K562 (cell line): ENCODE results near the gene MAP4K4. TPM values are rescaled to one million over a fixed set of nuclear protein-coding genes. Genes with fewer than 3 reads are reported as not detected.

Experiments
- CREB1 ChIP-seq, 2 experiments: sonication (generic) in 1 of 2; formaldehyde crosslinking in 1 of 2; IDR thresholded peaks; 2 replicates each; pipeline versions ENCODE4 v1.6.1 to v1.8.0; 2012 to 2022; ENCODE audit warnings: inconsistent platforms in 1 of 2, mild to moderate bottlenecking in 1 of 2, missing genetic modification reagents in 1 of 2, moderate library complexity in 1 of 2
- HDAC2 ChIP-seq: fragments of 450-650 bp; IDR thresholded peaks from 2 replicates; pipeline ENCODE4 v1.6.1; 2016; ENCODE audit warnings: mild to moderate bottlenecking
- MYNN ChIP-seq, 2 experiments: sonication (generic); formaldehyde crosslinking in 1 of 2; IDR thresholded peaks; 2 replicates each; pipeline versions ENCODE4 v1.5.0 to v1.6.1; 2016 to 2020; ENCODE audit warnings: antibody characterized with exemption in 1 of 2, missing genetic modification reagents in 1 of 2
- RBBP5 ChIP-seq: fragments of 200-600 bp; sonication (generic); IDR thresholded peaks from 2 replicates; pipeline ENCODE4 v1.6.1; 2012; ENCODE audit warnings: borderline replicate concordance, mild to moderate bottlenecking, low read length, control low read depth, inconsistent platforms; ENCODE audit not compliant: insufficient read depth, poor library complexity, severe bottlenecking
- ZNF134 ChIP-seq: fragments of 250-450 bp; sonication (Bioruptor Pico); conservative IDR thresholded peaks from 2 replicates; pipeline ENCODE4 v1.4.0; 2020
- ZNF263 ChIP-seq: sonication (generic); formaldehyde crosslinking; IDR thresholded peaks from 2 replicates; pipeline ENCODE4 v1.8.0; 2022; ENCODE audit warnings: mild to moderate bottlenecking, missing genetic modification reagents, borderline replicate concordance
- polyA plus RNA-seq, 8 experiments: library from polyadenylated mRNA; depleted of rRNA in 4 of 8; stranded (reverse) in 5 of 8; unstranded in 3 of 8; fragments of >200 nt; fragmentation: Nextera tagmentation in 2 of 8; fragmentation: Illumina TruSeq in 1 of 8; extraction: Ambion mirVana in 2 of 8; extraction: Trizol in 1 of 8; gene quantifications; 2 replicates each; pipeline versions ENCODE4 v1.2.1 to v1.2.3, GENCODE V29; 2011 to 2014; ENCODE audit warnings: inconsistent platforms in 1 of 8, missing spikeins in 1 of 8
- total RNA-seq, 7 experiments: library from RNA; depleted of rRNA in 6 of 7; stranded (reverse); fragments of >200 nt in 6 of 7; fragmentation: Illumina TruSeq in 2 of 7; extraction: Trizol in 2 of 7; gene quantifications; 2 replicates each; pipeline versions ENCODE4 v1.2.1 to v1.2.3, GENCODE V29; 2011 to 2021; ENCODE audit warnings: low replicate concordance in 1 of 7
- TF ChIP-seq, protein P1 (sequence below): fragments of 450-650 bp; IDR thresholded peaks from 2 replicates; pipeline ENCODE4 v1.6.1; 2016; ENCODE audit warnings: low read depth
- TF ChIP-seq, protein P2 (sequence below), 2 experiments: fragments of 450-650 bp in 1 of 2; sonication (generic) in 1 of 2; formaldehyde crosslinking in 1 of 2; IDR thresholded peaks; 2 replicates each; pipeline versions ENCODE4 v1.7.1 to v1.9.0; 2016 to 2022; ENCODE audit warnings: inconsistent platforms in 1 of 2, mild to moderate bottlenecking in 1 of 2, missing genetic modification reagents in 1 of 2

MAP4K4 gene
- total and polyA plus RNA-seq, 9 of the 15 experiments (the other 6 are each of a cell fraction or from before 2014, with no cell fraction given), result 7.6 to 76.4 (median 50.6) TPM

DNA sequence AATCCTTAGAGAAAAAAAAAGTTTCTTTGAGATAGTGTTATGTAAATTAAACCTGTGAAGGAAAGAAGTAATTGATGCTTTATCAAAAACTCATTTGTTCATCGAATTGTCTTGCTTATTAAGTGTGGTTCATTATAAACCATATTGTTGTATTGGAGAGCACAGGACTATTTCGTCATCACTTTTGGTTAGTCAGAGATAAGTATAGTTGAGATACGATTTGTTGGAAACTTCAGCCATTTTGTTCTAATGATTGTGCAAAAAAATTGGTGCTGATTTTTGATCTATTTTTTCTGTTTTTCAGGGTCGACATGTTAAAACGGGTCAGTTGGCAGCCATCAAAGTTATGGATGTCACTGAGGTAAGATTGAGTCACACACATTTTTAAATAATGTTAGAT, 92.9 kb downstream of the MAP4K4 start (continued):
- TF ChIP-seq, protein P1, sequence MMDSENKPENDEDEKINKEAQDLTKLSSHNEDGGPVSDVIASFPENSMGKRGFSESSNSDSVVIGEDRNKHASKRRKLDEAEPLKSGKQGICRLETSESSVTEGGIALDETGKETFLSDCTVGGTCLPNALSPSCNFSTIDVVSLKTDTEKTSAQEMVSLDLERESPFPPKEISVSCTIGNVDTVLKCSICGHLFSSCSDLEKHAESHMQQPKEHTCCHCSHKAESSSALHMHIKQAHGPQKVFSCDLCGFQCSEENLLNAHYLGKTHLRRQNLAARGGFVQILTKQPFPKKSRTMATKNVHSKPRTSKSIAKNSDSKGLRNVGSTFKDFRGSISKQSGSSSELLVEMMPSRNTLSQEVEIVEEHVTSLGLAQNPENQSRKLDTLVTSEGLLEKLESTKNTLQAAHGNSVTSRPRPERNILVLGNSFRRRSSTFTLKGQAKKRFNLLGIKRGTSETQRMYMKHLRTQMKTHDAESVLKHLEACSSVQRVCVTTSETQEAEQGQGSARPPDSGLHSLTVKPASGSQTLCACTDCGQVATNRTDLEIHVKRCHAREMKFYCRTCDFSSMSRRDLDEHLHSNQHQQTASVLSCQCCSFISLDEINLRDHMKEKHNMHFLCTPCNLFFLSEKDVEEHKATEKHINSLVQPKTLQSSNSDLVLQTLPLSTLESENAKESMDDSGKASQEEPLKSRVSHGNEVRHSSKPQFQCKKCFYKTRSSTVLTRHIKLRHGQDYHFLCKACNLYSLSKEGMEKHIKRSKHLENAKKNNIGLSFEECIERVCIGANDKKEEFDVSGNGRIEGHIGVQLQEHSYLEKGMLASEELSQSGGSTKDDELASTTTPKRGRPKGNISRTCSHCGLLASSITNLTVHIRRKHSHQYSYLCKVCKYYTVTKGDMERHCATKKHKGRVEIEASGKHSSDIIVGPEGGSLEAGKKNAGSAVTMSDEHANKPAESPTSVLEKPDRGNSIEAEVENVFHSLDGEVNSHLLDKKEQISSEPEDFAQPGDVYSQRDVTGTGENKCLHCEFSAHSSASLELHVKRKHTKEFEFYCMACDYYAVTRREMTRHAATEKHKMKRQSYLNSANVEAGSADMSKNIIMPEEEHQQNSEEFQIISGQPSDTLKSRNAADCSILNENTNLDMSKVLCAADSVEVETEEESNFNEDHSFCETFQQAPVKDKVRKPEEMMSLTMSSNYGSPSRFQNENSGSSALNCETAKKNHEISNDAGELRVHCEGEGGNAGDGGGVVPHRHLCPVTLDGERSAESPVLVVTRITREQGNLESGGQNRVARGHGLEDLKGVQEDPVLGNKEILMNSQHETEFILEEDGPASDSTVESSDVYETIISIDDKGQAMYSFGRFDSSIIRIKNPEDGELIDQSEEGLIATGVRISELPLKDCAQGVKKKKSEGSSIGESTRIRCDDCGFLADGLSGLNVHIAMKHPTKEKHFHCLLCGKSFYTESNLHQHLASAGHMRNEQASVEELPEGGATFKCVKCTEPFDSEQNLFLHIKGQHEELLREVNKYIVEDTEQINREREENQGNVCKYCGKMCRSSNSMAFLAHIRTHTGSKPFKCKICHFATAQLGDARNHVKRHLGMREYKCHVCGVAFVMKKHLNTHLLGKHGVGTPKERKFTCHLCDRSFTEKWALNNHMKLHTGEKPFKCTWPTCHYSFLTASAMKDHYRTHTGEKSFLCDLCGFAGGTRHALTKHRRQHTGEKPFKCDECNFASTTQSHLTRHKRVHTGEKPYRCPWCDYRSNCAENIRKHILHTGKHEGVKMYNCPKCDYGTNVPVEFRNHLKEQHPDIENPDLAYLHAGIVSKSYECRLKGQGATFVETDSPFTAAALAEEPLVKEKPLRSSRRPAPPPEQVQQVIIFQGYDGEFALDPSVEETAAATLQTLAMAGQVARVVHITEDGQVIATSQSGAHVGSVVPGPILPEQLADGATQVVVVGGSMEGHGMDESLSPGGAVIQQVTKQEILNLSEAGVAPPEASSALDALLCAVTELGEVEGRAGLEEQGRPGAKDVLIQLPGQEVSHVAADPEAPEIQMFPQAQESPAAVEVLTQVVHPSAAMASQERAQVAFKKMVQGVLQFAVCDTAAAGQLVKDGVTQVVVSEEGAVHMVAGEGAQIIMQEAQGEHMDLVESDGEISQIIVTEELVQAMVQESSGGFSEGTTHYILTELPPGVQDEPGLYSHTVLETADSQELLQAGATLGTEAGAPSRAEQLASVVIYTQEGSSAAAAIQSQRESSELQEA, result no peak
- TF ChIP-seq ZNF134 (no peak), CREB1 (IDR thresholded peaks at IDR 0.05) (no peak), CREB1 (CRISPR knock-in tag; IDR thresholded peaks at IDR 0.05) (no peak), RBBP5 (no peak), HDAC2 (no peak), ZNF263 (CRISPR knock-in tag) (no peak), MYNN (IDR thresholded peaks at IDR 0.05) (no peak), MYNN (CRISPR knock-in tag; IDR thresholded peaks at IDR 0.05) (no peak)
- TF ChIP-seq, protein P2, sequence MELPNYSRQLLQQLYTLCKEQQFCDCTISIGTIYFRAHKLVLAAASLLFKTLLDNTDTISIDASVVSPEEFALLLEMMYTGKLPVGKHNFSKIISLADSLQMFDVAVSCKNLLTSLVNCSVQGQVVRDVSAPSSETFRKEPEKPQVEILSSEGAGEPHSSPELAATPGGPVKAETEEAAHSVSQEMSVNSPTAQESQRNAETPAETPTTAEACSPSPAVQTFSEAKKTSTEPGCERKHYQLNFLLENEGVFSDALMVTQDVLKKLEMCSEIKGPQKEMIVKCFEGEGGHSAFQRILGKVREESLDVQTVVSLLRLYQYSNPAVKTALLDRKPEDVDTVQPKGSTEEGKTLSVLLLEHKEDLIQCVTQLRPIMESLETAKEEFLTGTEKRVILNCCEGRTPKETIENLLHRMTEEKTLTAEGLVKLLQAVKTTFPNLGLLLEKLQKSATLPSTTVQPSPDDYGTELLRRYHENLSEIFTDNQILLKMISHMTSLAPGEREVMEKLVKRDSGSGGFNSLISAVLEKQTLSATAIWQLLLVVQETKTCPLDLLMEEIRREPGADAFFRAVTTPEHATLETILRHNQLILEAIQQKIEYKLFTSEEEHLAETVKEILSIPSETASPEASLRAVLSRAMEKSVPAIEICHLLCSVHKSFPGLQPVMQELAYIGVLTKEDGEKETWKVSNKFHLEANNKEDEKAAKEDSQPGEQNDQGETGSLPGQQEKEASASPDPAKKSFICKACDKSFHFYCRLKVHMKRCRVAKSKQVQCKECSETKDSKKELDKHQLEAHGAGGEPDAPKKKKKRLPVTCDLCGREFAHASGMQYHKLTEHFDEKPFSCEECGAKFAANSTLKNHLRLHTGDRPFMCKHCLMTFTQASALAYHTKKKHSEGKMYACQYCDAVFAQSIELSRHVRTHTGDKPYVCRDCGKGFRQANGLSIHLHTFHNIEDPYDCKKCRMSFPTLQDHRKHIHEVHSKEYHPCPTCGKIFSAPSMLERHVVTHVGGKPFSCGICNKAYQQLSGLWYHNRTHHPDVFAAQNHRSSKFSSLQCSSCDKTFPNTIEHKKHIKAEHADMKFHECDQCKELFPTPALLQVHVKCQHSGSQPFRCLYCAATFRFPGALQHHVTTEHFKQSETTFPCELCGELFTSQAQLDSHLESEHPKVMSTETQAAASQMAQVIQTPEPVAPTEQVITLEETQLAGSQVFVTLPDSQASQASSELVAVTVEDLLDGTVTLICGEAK (IDR thresholded peaks at IDR 0.05), result no peak
- TF ChIP-seq, protein P2 (CRISPR knock-in tag; IDR thresholded peaks at IDR 0.05), result no peak
- TF ChIP-seq, all 486 proteins: peak for 5
